Measurements from ENCODE around the gene SUCLA2.

DNA sequence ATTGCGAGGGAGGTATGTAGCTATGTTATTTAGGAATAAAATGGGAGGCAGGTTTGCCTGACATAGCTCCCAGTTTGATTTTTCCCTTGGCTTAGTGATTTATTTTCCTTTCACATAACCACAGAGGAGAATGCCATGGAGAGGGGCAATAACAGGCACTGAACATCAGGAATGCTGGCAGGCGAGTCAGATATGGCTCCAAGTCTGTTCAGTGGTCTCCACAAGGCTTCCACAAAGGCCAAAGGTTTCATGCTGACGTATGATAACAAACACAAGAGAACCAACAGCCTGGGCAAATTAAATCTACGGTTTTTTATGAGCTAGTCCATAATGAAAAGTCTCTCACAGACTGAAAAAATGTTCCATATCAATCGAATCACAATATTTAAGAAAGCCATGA, 66.7 kb downstream of the SUCLA2 start:
- TF ChIP-seq, protein P1, sequence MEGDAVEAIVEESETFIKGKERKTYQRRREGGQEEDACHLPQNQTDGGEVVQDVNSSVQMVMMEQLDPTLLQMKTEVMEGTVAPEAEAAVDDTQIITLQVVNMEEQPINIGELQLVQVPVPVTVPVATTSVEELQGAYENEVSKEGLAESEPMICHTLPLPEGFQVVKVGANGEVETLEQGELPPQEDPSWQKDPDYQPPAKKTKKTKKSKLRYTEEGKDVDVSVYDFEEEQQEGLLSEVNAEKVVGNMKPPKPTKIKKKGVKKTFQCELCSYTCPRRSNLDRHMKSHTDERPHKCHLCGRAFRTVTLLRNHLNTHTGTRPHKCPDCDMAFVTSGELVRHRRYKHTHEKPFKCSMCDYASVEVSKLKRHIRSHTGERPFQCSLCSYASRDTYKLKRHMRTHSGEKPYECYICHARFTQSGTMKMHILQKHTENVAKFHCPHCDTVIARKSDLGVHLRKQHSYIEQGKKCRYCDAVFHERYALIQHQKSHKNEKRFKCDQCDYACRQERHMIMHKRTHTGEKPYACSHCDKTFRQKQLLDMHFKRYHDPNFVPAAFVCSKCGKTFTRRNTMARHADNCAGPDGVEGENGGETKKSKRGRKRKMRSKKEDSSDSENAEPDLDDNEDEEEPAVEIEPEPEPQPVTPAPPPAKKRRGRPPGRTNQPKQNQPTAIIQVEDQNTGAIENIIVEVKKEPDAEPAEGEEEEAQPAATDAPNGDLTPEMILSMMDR (IDR thresholded peaks at IDR 0.05; ENCODE audit: insufficient read depth, low read length, poor library complexity, severe bottlenecking), result no peak
- TF ChIP-seq EZH2phosphoT487 (conservative IDR thresholded peaks at IDR 0.05; ENCODE audit: low read length), result no peak
